ENCODE data around the gene TCF7L2.

Gene TCF7L2

DNA sequence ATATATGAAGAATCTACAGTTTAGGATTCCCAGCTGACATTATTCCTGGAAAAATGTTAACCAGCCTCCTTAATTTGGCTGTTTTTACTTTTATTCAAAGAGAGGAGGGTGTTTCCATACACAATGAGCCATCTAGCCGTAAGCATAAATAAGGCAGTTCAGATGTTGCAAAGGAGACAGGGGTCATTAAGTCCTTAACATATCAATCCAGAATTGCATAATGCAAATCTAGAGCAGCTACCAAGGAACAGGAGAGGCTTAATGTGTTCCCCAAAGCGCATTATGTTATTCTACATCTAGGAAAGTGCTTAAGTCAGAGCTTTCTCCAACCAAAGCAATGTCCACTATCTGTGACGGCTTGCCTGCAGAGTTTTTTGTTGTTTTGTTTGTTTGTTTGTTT lies 32.4 kb upstream of the TCF7L2 start:
- no peak for DNase-seq
- H3K27me3 ChIP-seq (ENCODE audit: insufficient read depth, low read depth, severe bottlenecking), result no peaks in the 10 kb centered on the region
- H3K4me3 ChIP-seq (ENCODE audit: low read depth, low read length), result no peak overlapping the region
- H3K27ac ChIP-seq, result no peak overlapping the region
- no peak for TF ChIP-seq CTCF (IDR thresholded peaks at IDR 0.05; ENCODE audit: low read depth, low read length)
- no peaks in the 10 kb centered on the region for H3K36me3 ChIP-seq
- no peaks in the 10 kb centered on the region for H3K9me3 ChIP-seq (ENCODE audit: severe bottlenecking)

GRCh38 chr10:112918771-112919170 lies 31.3 kb upstream of the TCF7L2 start:
- Histone ChIP-seq H3K27me3 (ENCODE audit: insufficient read depth, low read depth, severe bottlenecking) (no peaks in the 10 kb centered on the region), H3K36me3 (no peaks in the 10 kb centered on the region), H3K9me3 (ENCODE audit: severe bottlenecking) (no peaks in the 10 kb centered on the region), H3K27ac (no peak overlapping the region), H3K4me3 (ENCODE audit: low read depth, low read length) (no peak overlapping the region)
- no peak for DNase-seq
- TF ChIP-seq CTCF (IDR thresholded peaks at IDR 0.05; ENCODE audit: low read depth, low read length), result no peak

DNA sequence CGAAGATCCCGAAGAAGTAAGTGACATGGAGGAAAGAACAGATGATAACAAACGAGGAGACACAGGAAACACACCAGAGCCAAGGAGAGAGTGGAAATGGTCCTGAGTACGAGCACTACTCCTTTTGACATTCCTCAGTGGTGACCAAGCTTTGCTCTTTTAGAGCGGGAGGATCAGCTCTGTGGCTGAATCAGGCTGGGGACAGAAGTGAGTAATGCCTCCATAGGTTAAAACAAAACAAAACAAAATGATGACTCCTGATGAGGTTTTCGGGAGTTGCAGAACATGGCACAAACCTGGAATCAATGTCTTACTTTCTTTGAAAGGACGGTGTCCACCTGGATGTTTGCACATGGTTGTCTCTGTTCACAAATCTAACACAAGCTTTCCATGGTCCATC lies 30.3 kb upstream of the TCF7L2 start:
- Histone ChIP-seq H3K4me3 (ENCODE audit: low read depth, low read length) (no peak overlapping the region), H3K36me3 (no peaks in the 10 kb centered on the region), H3K27me3 (ENCODE audit: insufficient read depth, low read depth, severe bottlenecking) (no peaks in the 10 kb centered on the region), H3K9me3 (ENCODE audit: severe bottlenecking) (no peaks in the 10 kb centered on the region), H3K27ac (no peak overlapping the region)
- DNase-seq, result no peak
- TF ChIP-seq CTCF (IDR thresholded peaks at IDR 0.05; ENCODE audit: low read depth, low read length), result no peak

DNA sequence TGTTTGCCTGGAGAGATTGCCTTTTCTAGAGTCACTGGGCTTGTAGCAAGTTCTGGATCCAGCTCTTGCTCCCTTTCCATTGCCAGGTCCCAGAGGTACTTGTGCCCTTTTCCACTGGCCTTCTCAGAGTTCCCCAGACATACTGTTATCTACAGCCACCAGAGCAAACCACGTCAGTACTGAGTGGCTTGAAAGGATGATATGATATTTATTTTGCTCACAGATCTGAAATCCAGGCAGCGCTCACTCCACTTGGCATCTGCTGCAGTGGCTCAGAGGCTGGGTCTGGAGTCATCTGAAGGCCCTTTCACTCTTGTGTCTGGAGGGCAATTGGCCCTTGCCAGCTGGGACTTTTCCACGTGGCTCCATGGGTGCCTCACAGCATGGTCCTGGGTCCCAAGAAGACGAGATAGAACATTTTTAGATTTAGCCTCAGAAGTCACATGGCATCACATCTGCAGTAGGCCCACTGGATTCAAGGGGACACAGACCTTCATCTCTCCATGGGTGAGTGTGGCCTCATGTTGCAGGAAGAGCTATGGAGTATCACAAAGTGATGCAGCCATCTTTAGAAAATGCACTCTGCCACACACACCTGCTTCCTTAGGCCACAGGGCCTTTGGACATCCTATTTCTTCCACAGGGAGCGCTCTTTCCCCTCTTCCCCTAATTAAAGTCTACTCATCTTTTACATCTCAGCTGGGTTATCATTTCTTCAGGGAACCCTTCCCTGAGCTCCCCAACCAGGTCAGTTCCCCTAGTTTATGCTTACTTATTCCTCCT lies 22.9 kb upstream of the TCF7L2 start:
- TF ChIP-seq CTCF (IDR thresholded peaks at IDR 0.05; ENCODE audit: low read depth, low read length), result no peak
- H3K9me3 ChIP-seq (ENCODE audit: severe bottlenecking), result no peaks in the 10 kb centered on the region

DNA sequence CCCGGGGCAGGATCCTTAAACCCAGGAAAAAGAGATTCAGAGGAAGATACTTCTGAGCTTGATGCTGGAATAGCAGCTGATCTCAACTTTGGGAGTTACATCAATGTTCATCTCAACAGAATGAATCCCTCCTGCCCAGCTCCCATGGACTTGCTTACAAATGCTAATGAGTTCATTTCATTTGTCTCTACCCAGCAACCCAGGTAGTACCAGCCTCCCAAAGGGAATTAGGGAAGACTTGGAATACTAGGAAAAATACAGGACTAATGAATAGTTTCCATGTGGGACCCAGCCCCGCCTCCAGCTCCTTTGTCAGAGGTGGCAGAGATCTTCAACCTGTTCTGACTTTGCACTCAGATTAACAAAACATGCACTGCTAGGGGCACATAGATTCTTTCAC lies 22.1 kb upstream of the TCF7L2 start:
- no peaks in the 10 kb centered on the region for H3K9me3 ChIP-seq (ENCODE audit: severe bottlenecking)
- TF ChIP-seq CTCF (IDR thresholded peaks at IDR 0.05; ENCODE audit: low read depth, low read length), result no peak
- H3K27me3 ChIP-seq (ENCODE audit: insufficient read depth, low read depth, severe bottlenecking), result no peaks in the 10 kb centered on the region
- no peak overlapping the region for H3K4me3 ChIP-seq (ENCODE audit: low read depth, low read length)
- H3K36me3 ChIP-seq, result no peaks in the 10 kb centered on the region
- DNase-seq, result no peak
- H3K27ac ChIP-seq, result no peak overlapping the region

More for the DNA sequence above, 22.9 kb upstream of the TCF7L2 start:
- Histone ChIP-seq H3K27me3 (ENCODE audit: insufficient read depth, low read depth, severe bottlenecking) (no peaks in the 10 kb centered on the region), H3K4me3 (ENCODE audit: low read depth, low read length) (no peak overlapping the region), H3K36me3 (no peaks in the 10 kb centered on the region), H3K27ac (no peak overlapping the region)
- no peak for DNase-seq

DNA sequence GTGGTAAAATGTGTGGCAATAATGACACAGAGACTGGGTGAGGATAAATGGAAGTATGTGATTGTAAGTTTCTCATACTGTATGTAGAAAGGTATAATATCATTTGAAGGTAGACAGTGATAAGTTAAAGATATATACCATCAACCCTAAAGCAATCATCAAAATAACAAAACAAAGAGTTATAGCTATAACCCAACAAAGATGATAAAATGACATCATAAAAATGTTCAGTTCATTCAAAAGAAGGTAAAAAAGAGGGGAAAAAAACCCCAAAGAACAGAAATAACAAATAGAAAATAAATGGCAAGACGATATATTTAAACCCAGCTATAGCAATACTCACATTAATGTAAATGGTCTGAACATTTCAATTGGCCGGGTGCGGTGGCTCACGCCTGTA lies 17.4 kb upstream of the TCF7L2 start:
- Histone ChIP-seq H3K27ac (no peak overlapping the region), H3K9me3 (ENCODE audit: severe bottlenecking) (no peaks in the 10 kb centered on the region), H3K4me3 (ENCODE audit: low read depth, low read length) (no peak overlapping the region), H3K27me3 (ENCODE audit: insufficient read depth, low read depth, severe bottlenecking) (no peaks in the 10 kb centered on the region), H3K36me3 (no peaks in the 10 kb centered on the region)
- no peak for DNase-seq
- TF ChIP-seq CTCF (IDR thresholded peaks at IDR 0.05; ENCODE audit: low read depth, low read length), result no peak

Data from WERI-Rb-1 (cell line).